ENCODE results near the gene PTX4. TPM values are rescaled to one million over a fixed set of nuclear protein-coding genes. Genes with fewer than 3 reads are reported as not detected.

PTX4 gene
- total and polyA plus RNA-seq, 9 of the 15 experiments (the other 6 are each of a cell fraction or from before 2014, with no cell fraction given): 0.11 TPM; not detected in 8

GRCh38 chr16:1474796-1475551 lies 13.8 kb downstream of the PTX4 start, which contains the start of gene CLCN7 (continued):
- peak; percentile 97 for TF ChIP-seq PHF8 (IDR thresholded peaks at IDR 0.05; ENCODE audit: borderline replicate concordance, low read length)
- TF ChIP-seq HNRNPL (IDR thresholded peaks at IDR 0.05; ENCODE audit: low read depth, low read length): no peak
- TF ChIP-seq DEAF1 (CRISPR knock-in tag; IDR thresholded peaks at IDR 0.05): no peak
- TF ChIP-seq TAF7 (tag; IDR thresholded peaks at IDR 0.05): no peak
- TF ChIP-seq FOSL1 (tag; conservative IDR thresholded peaks at IDR 0.05): no peak
- TF ChIP-seq ZNF444 (CRISPR knock-in tag; IDR thresholded peaks at IDR 0.05): no peak
- peak; percentile 99 for TF ChIP-seq USF2 (CRISPR knock-in tag; IDR thresholded peaks at IDR 0.05)
- no peak for TF ChIP-seq PATZ1 (CRISPR knock-in tag; IDR thresholded peaks at IDR 0.05; ENCODE audit: borderline replicate concordance)
- no peak for TF ChIP-seq ZNF77 (CRISPR knock-in tag; IDR thresholded peaks at IDR 0.05)
- no peak for TF ChIP-seq MAFF (IDR thresholded peaks at IDR 0.05; ENCODE audit: low read length)
- no peak for TF ChIP-seq THAP7 (CRISPR knock-in tag; IDR thresholded peaks at IDR 0.05)
- no peak for TF ChIP-seq CHD4 (IDR thresholded peaks at IDR 0.05; ENCODE audit: insufficient read depth, insufficient replicate concordance, low read depth, low read length, poor library complexity, severe bottlenecking)
- TF ChIP-seq KLF6 (CRISPR knock-in tag; IDR thresholded peaks at IDR 0.05; ENCODE audit: borderline replicate concordance): no peak
- TF ChIP-seq ZNF766 (CRISPR knock-in tag; conservative IDR thresholded peaks at IDR 0.05): peak; percentile 62; the same call in 1 of the 2 replicates
- no peak for TF ChIP-seq RBM15 (IDR thresholded peaks at IDR 0.05; ENCODE audit: insufficient read depth, low read length)
- TF ChIP-seq ZNF133 (CRISPR knock-in tag; IDR thresholded peaks at IDR 0.05): no peak
- TF ChIP-seq NR3C1 (CRISPR knock-in tag; IDR thresholded peaks at IDR 0.05): peak; percentile 97
- TF ChIP-seq IRF9 (tag; IDR thresholded peaks at IDR 0.05): no peak
- TF ChIP-seq IRF1 (CRISPR knock-in tag; IDR thresholded peaks at IDR 0.05; ENCODE audit: borderline replicate concordance): peak; percentile 38; the same call in 1 of the 2 replicates
- peak; percentile 50; the same call in 1 of the 2 replicates for TF ChIP-seq ZNF121 (CRISPR knock-in tag; conservative IDR thresholded peaks at IDR 0.05)
- no peak for TF ChIP-seq ARNT (IDR thresholded peaks at IDR 0.05)
